HFFc6 (cell line): Measurements from ENCODE around the gene ASCL2. TPM values are rescaled to one million over a fixed set of nuclear protein-coding genes. Genes with fewer than 3 reads are reported as not detected.

Experiments
- DNase-seq: peaks from one replicate; pipeline ENCODE4 v3.0.0-alpha.2; 2018
- H3K27ac Mint-ChIP-seq: 2 replicates; pipeline ENCODE4 v1.8.0; 2020; ENCODE audit warnings: mild to moderate bottlenecking, mixed read lengths
- H3K27me3 Mint-ChIP-seq: 2 replicates; pipeline ENCODE4 v1.8.0; 2021; ENCODE audit warnings: mild to moderate bottlenecking, moderate library complexity, mixed read lengths; ENCODE audit not compliant: insufficient read depth
- H3K36me3 Mint-ChIP-seq: 2 replicates; pipeline ENCODE4 v1.8.0; 2021; ENCODE audit warnings: low read depth, mixed read lengths
- H3K4me1 Mint-ChIP-seq: 2 replicates; pipeline ENCODE4 v1.8.0; 2020; ENCODE audit warnings: low read depth, mixed read lengths
- H3K4me3 Mint-ChIP-seq: 2 replicates; pipeline ENCODE4 v1.8.0; 2020; ENCODE audit warnings: mild to moderate bottlenecking, moderate library complexity, mixed read lengths
- H3K9me3 Mint-ChIP-seq: 2 replicates; pipeline ENCODE4 v1.8.0; 2020; ENCODE audit warnings: mild to moderate bottlenecking, mixed read lengths
- CTCF ChIP-seq: fragments of 200-600 bp; sonication (generic); IDR thresholded peaks from 2 replicates; pipeline ENCODE4 v1.5.0; 2021; ENCODE audit warnings: antibody characterized with exemption, mild to moderate bottlenecking
- total RNA-seq, 6 experiments: library from RNA; stranded (reverse); fragmentation: NEBNext Ultra II Directional; extraction: Animal tissue kit (Norgen Biotek cat#: 25700); gene quantifications; 2 replicates in 1 of 6; 3 replicates in 5 of 6; pipeline ENCODE4 v1.2.3, GENCODE V29; 2021

The ASCL2 gene
- total RNA-seq, 6 experiments from 2014 or later: not detected

GRCh38 chr11:2258501-2259465 is 11.6 kb downstream of the ASCL2 start:
- H3K9me3 Mint-ChIP-seq: peaks cover 4% of the 10 kb centered on the region; the same call in 1 of the 2 replicates
- no peak for TF ChIP-seq CTCF

GRCh38 chr11:2256951-2257700 is 13.3 kb downstream of the ASCL2 start:
- no peak overlapping the region for H3K4me3 Mint-ChIP-seq
- H3K27me3 Mint-ChIP-seq: peaks cover 24% of the 10 kb centered on the region

More at GRCh38 chr11:2258501-2259465, 11.6 kb downstream of the ASCL2 start:
- DNase-seq: no peak
- H3K27me3 Mint-ChIP-seq: peaks cover 23% of the 10 kb centered on the region
- no peak overlapping the region for H3K4me3 Mint-ChIP-seq
- no peak overlapping the region for H3K27ac Mint-ChIP-seq
- H3K4me1 Mint-ChIP-seq: no peaks in the 10 kb centered on the region
- H3K36me3 Mint-ChIP-seq: no peaks in the 10 kb centered on the region

DNA sequence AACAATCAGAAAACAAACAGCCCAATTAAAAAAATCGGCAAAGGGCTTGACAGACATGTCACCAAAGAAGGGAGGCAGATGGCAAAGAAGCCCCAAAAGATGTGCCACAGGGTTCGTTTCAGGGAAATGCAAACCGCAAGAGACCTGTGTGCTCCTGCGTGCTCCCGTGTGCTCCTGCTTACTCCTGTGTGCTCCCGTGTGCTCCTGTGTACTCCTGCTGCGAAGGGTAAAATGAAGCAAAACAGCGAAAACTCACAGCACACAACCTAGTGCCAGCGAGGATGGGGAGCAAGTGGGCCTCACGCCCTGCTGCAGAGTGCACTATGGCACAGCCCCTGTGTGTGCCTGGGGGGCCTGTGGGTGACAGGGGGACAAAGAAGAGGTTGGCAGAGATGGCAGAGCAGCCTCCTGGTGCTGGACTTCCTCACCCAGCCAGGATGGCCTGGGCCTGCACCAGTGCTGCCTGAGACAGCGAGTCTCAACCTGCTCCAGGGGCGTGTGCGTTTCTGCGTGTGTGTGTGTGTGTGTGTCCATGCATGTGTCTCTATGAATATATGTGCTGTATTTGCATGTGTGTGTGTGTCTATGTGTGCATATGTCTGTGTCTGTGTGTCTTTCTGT is 14.0 kb downstream of the ASCL2 start:
- no peak for DNase-seq
- Mint-ChIP-seq H3K9me3 (peaks cover 4% of the 10 kb centered on the region; the same call in 1 of the 2 replicates), H3K27me3 (peaks cover 24% of the 10 kb centered on the region), H3K4me3 (no peak overlapping the region), H3K36me3 (no peaks in the 10 kb centered on the region), H3K27ac (no peak overlapping the region), H3K4me1 (no peaks in the 10 kb centered on the region)
- TF ChIP-seq CTCF: no peak

More at GRCh38 chr11:2256951-2257700, 13.3 kb downstream of the ASCL2 start:
- Mint-ChIP-seq H3K9me3 (peaks cover 4% of the 10 kb centered on the region; the same call in 1 of the 2 replicates), H3K4me1 (no peaks in the 10 kb centered on the region), H3K27ac (no peak overlapping the region), H3K36me3 (no peaks in the 10 kb centered on the region)
- no peak for DNase-seq
- no peak for TF ChIP-seq CTCF

DNA sequence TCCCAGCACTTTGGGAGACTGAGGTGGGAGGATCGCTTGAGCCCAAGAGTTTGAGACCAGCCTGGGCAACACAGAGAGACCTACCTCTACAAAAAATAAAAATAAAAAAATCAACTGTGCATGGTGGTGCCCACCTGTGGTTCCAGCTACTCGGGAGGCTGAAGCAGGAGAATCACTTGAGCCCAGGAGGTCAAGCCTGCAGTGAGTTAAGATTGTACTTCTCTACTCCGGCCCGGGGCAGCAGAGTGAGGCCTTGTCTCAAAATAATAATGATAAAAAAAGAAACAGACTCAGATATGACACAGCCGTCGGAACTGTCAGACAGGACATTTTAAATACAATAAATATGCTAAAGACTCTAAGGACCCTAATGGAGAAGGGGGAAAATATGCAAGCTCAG is 18.4 kb downstream of the ASCL2 start:
- Mint-ChIP-seq H3K27ac (no peak overlapping the region), H3K36me3 (no peaks in the 10 kb centered on the region), H3K9me3 (peaks cover 4% of the 10 kb centered on the region; the same call in 1 of the 2 replicates), H3K4me1 (no peaks in the 10 kb centered on the region), H3K4me3 (no peak overlapping the region), H3K27me3 (peaks cover 20% of the 10 kb centered on the region)
- no peak for DNase-seq
- TF ChIP-seq CTCF: no peak

DNA sequence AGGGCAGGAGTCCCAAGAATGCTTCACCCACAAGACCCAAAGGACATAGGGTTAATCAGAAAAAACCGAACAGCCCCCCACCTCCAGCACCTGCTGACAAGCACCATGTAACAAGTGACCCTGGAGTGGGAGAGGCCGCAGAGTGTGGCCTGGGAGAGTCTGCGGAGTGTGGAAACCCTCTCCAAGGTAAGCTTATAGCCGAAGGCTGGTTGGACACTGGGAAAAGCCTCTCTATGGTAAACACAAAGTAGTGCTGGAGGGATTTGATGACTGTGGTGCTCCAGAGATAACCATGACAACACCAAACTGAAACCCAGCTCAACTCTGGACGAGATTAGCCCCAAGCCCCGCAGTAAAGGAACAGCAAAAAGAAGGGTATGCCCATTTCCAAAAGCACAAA is 19.2 kb downstream of the ASCL2 start:
- no peak overlapping the region for H3K4me3 Mint-ChIP-seq
- H3K36me3 Mint-ChIP-seq: no peaks in the 10 kb centered on the region
- DNase-seq: no peak
- TF ChIP-seq CTCF: no peak
- peaks cover 4% of the 10 kb centered on the region; the same call in 1 of the 2 replicates for H3K9me3 Mint-ChIP-seq
- H3K27me3 Mint-ChIP-seq: peaks cover 18% of the 10 kb centered on the region
- no peaks in the 10 kb centered on the region for H3K4me1 Mint-ChIP-seq
- no peak overlapping the region for H3K27ac Mint-ChIP-seq
